H1 (cell line): ENCODE measurements around the gene CMTM1. TPM values are rescaled to one million over a fixed set of nuclear protein-coding genes. Genes with fewer than 3 reads are reported as not detected.
A peak's percentile ranks its signal among the peaks of the same experiment; 100 is the strongest.

Source experiments
- ASH2L ChIP-seq: fragments of 200-600, 300-600 bp; sonication (generic); IDR thresholded peaks from one replicate; pipeline ENCODE4 v1.7.1; 2017; ENCODE audit warnings: low read length
- ATF2 ChIP-seq: IDR thresholded peaks from 2 replicates; pipeline ENCODE4 v1.6.1; 2012; ENCODE audit warnings: low read length, inconsistent platforms
- BCL11A ChIP-seq, 2 experiments: IDR thresholded peaks; one replicate each; pipeline ENCODE4 v1.6.1; 2011; ENCODE audit warnings: low read depth in 2 of 2, low read length in 2 of 2, mild to moderate bottlenecking in 2 of 2
- CBX8 ChIP-seq: fragments of 300-800, 300-1000 bp; sonication (generic); IDR thresholded peaks from 2 replicates; pipeline ENCODE4 v1.7.1; 2016; ENCODE audit warnings: low read depth, low read length, borderline replicate concordance
- CEBPB ChIP-seq: IDR thresholded peaks from 2 replicates; pipeline ENCODE4 v1.6.1; 2012; ENCODE audit warnings: low read depth, low read length
- FOSL1 ChIP-seq: IDR thresholded peaks from 2 replicates; pipeline ENCODE4 v1.6.1; 2011; ENCODE audit warnings: mild to moderate bottlenecking, low read depth, low read length, moderate library complexity; ENCODE audit not compliant: insufficient read depth
- GTF2F1 ChIP-seq: IDR thresholded peaks from 2 replicates; pipeline ENCODE4 v1.6.1; 2012; ENCODE audit warnings: low read depth, low read length, improper control_type of control experiment, borderline replicate concordance
- JUND ChIP-seq: IDR thresholded peaks from 2 replicates; pipeline ENCODE4 v1.6.1; 2011; ENCODE audit warnings: mild to moderate bottlenecking, improper control_type of control experiment, low read length
- KDM1A ChIP-seq: fragments of 200-600, 300-600 bp; sonication (generic); IDR thresholded peaks from 2 replicates; pipeline ENCODE4 v1.7.1; 2016; ENCODE audit warnings: mild to moderate bottlenecking, low read length, borderline replicate concordance
- NRF1 ChIP-seq: IDR thresholded peaks from 2 replicates; pipeline ENCODE4 v1.6.1; 2011; ENCODE audit warnings: mild to moderate bottlenecking, low read depth, low read length, improper control_type of control experiment
- POU5F1 ChIP-seq: IDR thresholded peaks from 2 replicates; pipeline ENCODE4 v1.6.1; 2011; ENCODE audit warnings: low read depth, mild to moderate bottlenecking, low read length, moderate library complexity
- RNF2 ChIP-seq: fragments of 200-900, 300-1000 bp; sonication (generic); IDR thresholded peaks from 2 replicates; pipeline ENCODE4 v1.7.1; 2016; ENCODE audit warnings: borderline replicate concordance, low read depth, mild to moderate bottlenecking, antibody characterized with exemption, low read length; ENCODE audit not compliant: poor library complexity, severe bottlenecking; ENCODE audit errors: missing control alignments
- SAP30 ChIP-seq: fragments of 300-600 bp; sonication (generic); IDR thresholded peaks from 2 replicates; pipeline ENCODE4 v1.7.1; 2012; ENCODE audit warnings: low read length, moderate library complexity, mild to moderate bottlenecking, inconsistent platforms; ENCODE audit not compliant: insufficient read depth, insufficient replicate concordance
- SP2 ChIP-seq: IDR thresholded peaks from 2 replicates; pipeline ENCODE4 v1.6.1; 2012; ENCODE audit warnings: mild to moderate bottlenecking, low read length, inconsistent platforms
- TAF7 ChIP-seq: optimal IDR thresholded peaks from 2 replicates; pipeline ENCODE3; 2011; ENCODE audit warnings: low read depth, mild to moderate bottlenecking, inconsistent platforms, low read length, moderate library complexity, borderline replicate concordance
- TEAD4 ChIP-seq: IDR thresholded peaks from 2 replicates; pipeline ENCODE4 v1.6.1; 2012; ENCODE audit warnings: low read depth, low read length, inconsistent platforms, mixed read lengths
- polyA plus RNA-seq, 7 experiments: library from polyadenylated mRNA; depleted of rRNA in 3 of 7; stranded (reverse) in 5 of 7; unstranded in 2 of 7; fragments of >200 nt in 5 of 7; fragments of 200-250 nt in 2 of 7; gene quantifications; 1 replicate in 5 of 7; 2 replicates in 1 of 7; 4 replicates in 1 of 7; pipeline versions ENCODE4 v1.2.1 to v1.2.3, GENCODE V29; 2011 to 2013; ENCODE audit warnings: missing spikeins in 2 of 7, mixed read lengths in 2 of 7
- total RNA-seq: library from RNA; stranded (reverse); fragmentation: NEBNext Ultra II Directional; extraction: Animal tissue kit (Norgen Biotek cat#: 25700); gene quantifications from 2 replicates; pipeline ENCODE4 v1.2.1, GENCODE V29; 2021
- TF ChIP-seq, protein P1 (sequence below): IDR thresholded peaks from 2 replicates; pipeline ENCODE4 v1.6.1; 2011; ENCODE audit warnings: low read depth, mild to moderate bottlenecking, low read length; ENCODE audit not compliant: insufficient read depth
- TF ChIP-seq, protein P2 (sequence below): IDR thresholded peaks from 2 replicates; pipeline ENCODE4 v1.6.1; 2011; ENCODE audit warnings: low read length, improper control_type of control experiment

CMTM1 gene
- total and polyA plus RNA-seq, 2 of the 8 experiments (the other 6 are each of a cell fraction or from before 2014, with no cell fraction given), result 1.2 to 2.0 TPM

DNA sequence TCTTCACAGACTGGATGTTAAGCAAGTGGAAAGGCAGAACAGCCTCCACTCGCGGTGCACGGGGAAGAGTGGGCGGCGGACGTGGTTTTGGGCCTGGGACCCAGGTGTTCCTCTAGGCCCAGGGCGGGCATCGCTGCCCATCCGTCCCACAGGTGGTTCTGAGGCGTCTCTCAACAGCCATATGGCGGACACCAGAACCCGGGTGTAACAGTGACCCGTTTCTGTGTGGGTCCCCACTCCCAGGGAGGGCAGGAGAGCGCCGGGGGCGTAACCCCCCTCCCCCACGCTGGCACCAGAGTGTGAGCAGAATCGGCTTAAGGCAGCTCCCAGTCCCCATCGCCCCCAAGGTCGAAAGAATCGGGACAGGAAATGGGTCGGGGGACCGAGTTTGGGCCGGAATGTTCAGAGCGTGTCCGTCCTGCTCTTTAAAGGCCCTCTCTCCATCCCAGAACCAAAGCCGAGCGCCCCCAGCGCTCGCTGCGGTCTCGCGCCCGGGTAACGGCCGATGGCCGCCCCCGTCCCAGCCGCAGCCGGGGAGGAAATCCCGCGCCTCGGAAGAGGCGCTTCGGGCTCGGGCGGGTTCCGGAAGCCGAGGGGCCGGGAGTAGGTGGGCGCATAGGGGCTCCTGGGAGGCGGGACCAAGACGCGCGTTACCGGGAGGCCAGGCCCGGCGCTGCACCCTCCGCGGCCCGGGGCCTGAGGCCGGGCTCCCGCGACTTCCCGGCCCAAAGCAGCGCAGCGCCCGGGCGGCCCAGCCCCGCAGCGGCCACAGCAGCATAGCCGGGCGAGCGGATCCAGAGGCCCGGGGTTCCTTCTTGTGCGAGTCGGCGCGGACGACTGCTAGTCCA is 16.7 kb upstream of the CMTM1 start, which contains the start of gene TK2 (continued):
- TF ChIP-seq CBX8 (no peak), FOSL1 (no peak), NRF1 (no peak), GTF2F1 (no peak; the same call in 1 of the 2 replicates), JUND (no peak), TAF7 (peak; percentile 82), KDM1A (no peak), CEBPB (no peak), POU5F1 (no peak), TEAD4 (no peak), RNF2 (no peak), BCL11A (IDR thresholded peaks at IDR 0.05; ENCODE audit: low read depth in 2 of 2, low read length in 2 of 2) (no peak), ASH2L (peak; percentile 80), SAP30 (no peak), ATF2 (no peak), SP2 (no peak)
- TF ChIP-seq, protein P1, sequence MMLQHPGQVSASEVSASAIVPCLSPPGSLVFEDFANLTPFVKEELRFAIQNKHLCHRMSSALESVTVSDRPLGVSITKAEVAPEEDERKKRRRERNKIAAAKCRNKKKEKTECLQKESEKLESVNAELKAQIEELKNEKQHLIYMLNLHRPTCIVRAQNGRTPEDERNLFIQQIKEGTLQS, result no peak
- TF ChIP-seq, protein P2, sequence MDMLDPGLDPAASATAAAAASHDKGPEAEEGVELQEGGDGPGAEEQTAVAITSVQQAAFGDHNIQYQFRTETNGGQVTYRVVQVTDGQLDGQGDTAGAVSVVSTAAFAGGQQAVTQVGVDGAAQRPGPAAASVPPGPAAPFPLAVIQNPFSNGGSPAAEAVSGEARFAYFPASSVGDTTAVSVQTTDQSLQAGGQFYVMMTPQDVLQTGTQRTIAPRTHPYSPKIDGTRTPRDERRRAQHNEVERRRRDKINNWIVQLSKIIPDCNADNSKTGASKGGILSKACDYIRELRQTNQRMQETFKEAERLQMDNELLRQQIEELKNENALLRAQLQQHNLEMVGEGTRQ, result no peak
- TF ChIP-seq, all 59 proteins: peak for 13
